H9 (cell line): ENCODE data around the gene FFAR1. TPM values are rescaled to one million over a fixed set of nuclear protein-coding genes. Genes with fewer than 3 reads are reported as not detected.

Experiments
- DNase-seq: peaks from one replicate; pipeline ENCODE4 v3.0.0-alpha.2; 2017
- H2AFZ ChIP-seq: one replicate; pipeline ENCODE4 v1.6.1; 2013; ENCODE audit warnings: mild to moderate bottlenecking, low read length, control low read depth, moderate library complexity
- H2AK5ac ChIP-seq: 2 replicates; pipeline ENCODE4 v1.6.1; 2013; ENCODE audit warnings: low read length, control low read depth, mixed read lengths; ENCODE audit not compliant: insufficient read length
- H2BK120ac ChIP-seq: one replicate; pipeline ENCODE4 v1.6.1; 2013; ENCODE audit warnings: low read depth, mild to moderate bottlenecking, low read length, control low read depth, inconsistent platforms; ENCODE audit not compliant: poor library complexity, severe bottlenecking
- H2BK12ac ChIP-seq: 2 replicates; pipeline ENCODE4 v1.6.1; 2013; ENCODE audit warnings: low read length, control low read depth, mixed read lengths, low read depth; ENCODE audit not compliant: insufficient read length
- H2BK15ac ChIP-seq: 2 replicates; pipeline ENCODE4 v1.6.1; 2013; ENCODE audit warnings: low read depth, low read length, control low read depth
- H2BK20ac ChIP-seq: one replicate; pipeline ENCODE4 v1.6.1; 2013; ENCODE audit warnings: low read depth, mild to moderate bottlenecking, low read length, control low read depth, inconsistent platforms; ENCODE audit not compliant: poor library complexity, severe bottlenecking
- H2BK5ac ChIP-seq: 2 replicates; pipeline ENCODE4 v1.6.1; 2013; ENCODE audit warnings: low read length, control low read depth, mixed read lengths; ENCODE audit not compliant: insufficient read length
- H3K14ac ChIP-seq: 2 replicates; pipeline ENCODE4 v1.6.1; 2013; ENCODE audit warnings: low read length, control low read depth; ENCODE audit not compliant: insufficient read depth
- H3K18ac ChIP-seq: 2 replicates; pipeline ENCODE4 v1.6.1; 2013; ENCODE audit warnings: low read depth, mild to moderate bottlenecking, mixed read lengths, low read length, control low read depth; ENCODE audit not compliant: insufficient read length
- H3K23ac ChIP-seq: 2 replicates; pipeline ENCODE4 v1.6.1; 2013; ENCODE audit warnings: low read length, control low read depth, mixed read lengths, low read depth; ENCODE audit not compliant: insufficient read length
- H3K23me2 ChIP-seq: 2 replicates; pipeline ENCODE4 v1.6.1; 2013; ENCODE audit warnings: low read depth, mild to moderate bottlenecking, mixed read lengths, low read length, control low read depth; ENCODE audit not compliant: insufficient read length, poor library complexity, severe bottlenecking
- H3K27ac ChIP-seq: 2 replicates; pipeline ENCODE4 v1.5.1; 2013; ENCODE audit warnings: low read length, control low read depth, mixed read lengths, low read depth; ENCODE audit not compliant: insufficient read length
- H3K27me3 ChIP-seq: 2 replicates; pipeline ENCODE4 v1.6.1; 2013; ENCODE audit warnings: low read length, control low read depth, inconsistent platforms; ENCODE audit not compliant: insufficient read depth
- H3K4ac ChIP-seq: 2 replicates; pipeline ENCODE4 v1.6.1; 2013; ENCODE audit warnings: low read depth, mild to moderate bottlenecking, control low read depth, inconsistent platforms, low read length, moderate library complexity
- H3K4me1 ChIP-seq: 2 replicates; pipeline ENCODE4 v1.6.1; 2013; ENCODE audit warnings: low read length, control low read depth, inconsistent platforms; ENCODE audit not compliant: insufficient read depth
- H3K4me2 ChIP-seq: 2 replicates; pipeline ENCODE4 v1.6.1; 2013; ENCODE audit warnings: low read length, control low read depth, mixed read lengths; ENCODE audit not compliant: insufficient read length, insufficient read depth
- H3K56ac ChIP-seq: 2 replicates; pipeline ENCODE4 v1.6.1; 2013; ENCODE audit warnings: low read depth, mild to moderate bottlenecking, mixed read lengths, low read length, control low read depth; ENCODE audit not compliant: insufficient read length
- H3K79me1 ChIP-seq: 2 replicates; pipeline ENCODE4 v1.6.1; 2013; ENCODE audit warnings: low read depth, mild to moderate bottlenecking, moderate library complexity, low read length, control low read depth, inconsistent platforms; ENCODE audit not compliant: insufficient read depth, poor library complexity, severe bottlenecking
- H3K79me2 ChIP-seq: 2 replicates; pipeline ENCODE4 v1.6.1; 2013; ENCODE audit warnings: low read length, control low read depth, inconsistent platforms; ENCODE audit not compliant: insufficient read depth
- H3K9ac ChIP-seq: 2 replicates; pipeline ENCODE4 v1.6.1; 2013; ENCODE audit warnings: low read length, control low read depth, mixed read lengths; ENCODE audit not compliant: insufficient read length; ENCODE audit errors: extremely low read depth
- H3K9me3 ChIP-seq: one replicate; pipeline ENCODE4 v1.6.1; 2013; ENCODE audit warnings: low read depth, low read length, inconsistent platforms; ENCODE audit not compliant: control insufficient read depth
- H3T11ph ChIP-seq: one replicate; pipeline ENCODE4 v1.6.1; 2013; ENCODE audit warnings: mild to moderate bottlenecking, low read length, control low read depth, inconsistent platforms
- H4K20me1 ChIP-seq: one replicate; pipeline ENCODE4 v1.6.1; 2013; ENCODE audit not compliant: control insufficient read depth, insufficient read length, insufficient read depth
- H4K5ac ChIP-seq: 2 replicates; pipeline ENCODE4 v1.6.1; 2013; ENCODE audit warnings: low read depth, mild to moderate bottlenecking, mixed read lengths, low read length, control low read depth; ENCODE audit not compliant: insufficient read length
- H4K8ac ChIP-seq: replicated peaks from 2 replicates; pipeline ENCODE4 v1.6.1; 2013; ENCODE audit warnings: low read length, control low read depth, mixed read lengths, low read depth; ENCODE audit not compliant: insufficient read length
- H4K91ac ChIP-seq: 2 replicates; pipeline ENCODE4 v1.6.1; 2013; ENCODE audit warnings: low read depth, mild to moderate bottlenecking, moderate library complexity, mixed read lengths, low read length, control low read depth; ENCODE audit not compliant: insufficient read length
- H3K27ac Mint-ChIP-seq, 3 experiments: 2 replicates in 2 of 3; 3 replicates in 1 of 3; pipeline ENCODE4 v1.8.0; 2020 to 2021; ENCODE audit warnings: mixed read lengths in 3 of 3, mild to moderate bottlenecking in 1 of 3, moderate library complexity in 1 of 3
- H3K27me3 Mint-ChIP-seq: 2 replicates; pipeline ENCODE4 v1.8.0; 2021; ENCODE audit warnings: low read depth, mild to moderate bottlenecking, moderate library complexity, mixed read lengths
- H3K36me3 Mint-ChIP-seq, 3 experiments: 2 replicates in 2 of 3; 3 replicates in 1 of 3; pipeline ENCODE4 v1.8.0; 2020 to 2021; ENCODE audit warnings: low read depth in 3 of 3, mixed read lengths in 3 of 3; ENCODE audit not compliant: insufficient read depth in 1 of 3
- H3K4me1 Mint-ChIP-seq, 2 experiments: 2 replicates each; pipeline ENCODE4 v1.8.0; 2020; ENCODE audit warnings: mixed read lengths in 2 of 2
- H3K4me3 Mint-ChIP-seq, 2 experiments: 2 replicates in 1 of 2; 3 replicates in 1 of 2; pipeline ENCODE4 v1.8.0; 2020 to 2021; ENCODE audit warnings: mild to moderate bottlenecking in 2 of 2, mixed read lengths in 2 of 2, moderate library complexity in 1 of 2
- H3K9me3 Mint-ChIP-seq, 2 experiments: 2 replicates in 1 of 2; 3 replicates in 1 of 2; pipeline ENCODE4 v1.8.0; 2020; ENCODE audit warnings: mild to moderate bottlenecking in 2 of 2, mixed read lengths in 2 of 2, moderate library complexity in 1 of 2
- CTCF ChIP-seq: fragments of 200-600 bp; sonication (generic); conservative IDR thresholded peaks from 3 replicates; pipeline ENCODE4 v1.8.0; 2021; ENCODE audit warnings: antibody characterized with exemption, mild to moderate bottlenecking
- WGBS: extraction: QIAGEN DNeasy Blood & Tissue Kit; methylation state at CpG from one replicate; pipeline ENCODE4 v1.1.7; 2013; ENCODE audit warnings: missing lambda C conversion rate, low lambda C conversion rate, mixed read lengths; ENCODE audit not compliant: insufficient read length; ENCODE audit errors: extremely low coverage; 5-methylcytosine and 5-hydroxymethylcytosine counted together
- total RNA-seq: library from RNA; stranded (reverse); gene quantifications from 2 replicates; pipeline ENCODE4 v1.2.1, GENCODE V29; 2021

FFAR1 gene
- total RNA-seq, 1 experiment from 2014 or later = not detected

- H3K23ac ChIP-seq = no peak overlapping the region
- H3K14ac ChIP-seq = no peak overlapping the region
- H3K9me3 Mint-ChIP-seq = peaks cover 51 to 52% of the 10 kb centered on the region in 2 experiments
- H3K4me1 Mint-ChIP-seq = peaks cover 11% of the 10 kb centered on the region in 2 experiments
- no peak overlapping the region for H3K4me2 ChIP-seq
- H3K79me2 ChIP-seq = no peaks in the 10 kb centered on the region
- no peak overlapping the region for H3T11ph ChIP-seq
- no peaks in the 10 kb centered on the region for H3K79me1 ChIP-seq
- H3K23me2 ChIP-seq = no peaks in the 10 kb centered on the region
- H3K36me3 Mint-ChIP-seq = peaks cover 5 to 11% (median 9%) of the 10 kb centered on the region in 3 experiments
- H3K18ac ChIP-seq = no peak overlapping the region
- H3K4me1 ChIP-seq = no peaks in the 10 kb centered on the region
- no peaks in the 10 kb centered on the region for H3K27me3 ChIP-seq
- no peak overlapping the region for H4K5ac ChIP-seq
- H3K4ac ChIP-seq = no peak overlapping the region
- H3K9ac ChIP-seq = no peak overlapping the region
- no peak overlapping the region for H2BK20ac ChIP-seq
- no peak overlapping the region for H3K4me3 Mint-ChIP-seq
- H4K20me1 ChIP-seq = no peaks in the 10 kb centered on the region
- no peak overlapping the region for H2BK15ac ChIP-seq
- no peak overlapping the region for H4K91ac ChIP-seq
- H2AK5ac ChIP-seq = no peak overlapping the region
- WGBS = no CpG with 5 or more reads among the region's 6 CpGs
- H3K27me3 Mint-ChIP-seq = peaks cover 39% of the 10 kb centered on the region
- H3K27ac ChIP-seq = no peak overlapping the region
- H3K9me3 ChIP-seq = peaks cover 20% of the 10 kb centered on the region
- no peak overlapping the region for H4K8ac ChIP-seq
- no peak overlapping the region for H3K56ac ChIP-seq
- TF ChIP-seq CTCF = no peak
- H2BK5ac ChIP-seq = no peak overlapping the region
- H2BK12ac ChIP-seq = no peak overlapping the region
- H3K27ac Mint-ChIP-seq = no peak overlapping the region
- DNase-seq = no peak
- H2BK120ac ChIP-seq = no peak overlapping the region
- no peak overlapping the region for H2AFZ ChIP-seq
Measured at GRCh38 chr19:35381926-35382325, 34.2 kb downstream of the FFAR1 start.
